Spleen (tissue), 7 donors: Measurements from ENCODE around the gene ADAMTS4.

Experiments
- CTCF ChIP-seq, 11 experiments: fragments of 200-600 bp in 7 of 11; fragments of 450-650 bp in 4 of 11; sonication (generic) in 4 of 11; IDR thresholded peaks in 8 of 11; conservative IDR thresholded peaks in 3 of 11; 1 replicate in 7 of 11; 2 replicates in 4 of 11; pipeline versions ENCODE4 v1.4.0 to v1.8.0; 2016 to 2021; ENCODE audit warnings: antibody characterized with exemption in 11 of 11, inconsistent platforms in 4 of 11, mild to moderate bottlenecking in 1 of 11
- POLR2A ChIP-seq, 3 donors: fragments of 450-650 bp; IDR thresholded peaks; one replicate each; pipeline ENCODE4 v1.5.1; 2017; ENCODE audit warnings: antibody characterized with exemption in 3 of 3, mild to moderate bottlenecking in 1 of 3
- donor health status: DM: no; HTN: no; CAD: no; lungs with moderate emphysema.
- donor health status: DM: no; HTN: no; CAD: no.
- donor health status: DM: no; HTN: no; CAD: no.

GRCh38 chr1:161153176-161153575 is 45.7 kb downstream of the ADAMTS4 start:
- TF ChIP-seq POLR2A (IDR thresholded peaks at IDR 0.05) (no peak), CTCF (IDR thresholded peaks at IDR 0.05 in 8 of 11, conservative IDR thresholded peaks at IDR 0.05 in 3 of 11) (no peak)
